GM18499 (cell line): ENCODE measurements around the gene NPAS1.
"Not testable (repeated sequence)": the region's sequence is repeated elsewhere in the genome, so short reads cannot be mapped to it uniquely, and the experiment has no call there.

Source experiments
- ATAC-seq: cut with Tn5 transposase; IDR thresholded peaks from one replicate; pipeline ENCODE4 v1.9.1; 2021; ENCODE audit warnings: moderate number of reproducible peaks; ENCODE audit not compliant: insufficient read depth, unreplicated experiment

NPAS1 gene

GRCh38 chr19:46988614-46989230 is 30.9 kb upstream of the NPAS1 start:
- no peak for ATAC-seq

GRCh38 chr19:46990991-46991676 is 28.5 kb upstream of the NPAS1 start:
- no peak for ATAC-seq

GRCh38 chr19:46992699-46993535 is 26.7 kb upstream of the NPAS1 start:
- ATAC-seq = no peak

- ATAC-seq = no peak
Measured at GRCh38 chr19:46993622-46994021, 26.0 kb upstream of the NPAS1 start.

GRCh38 chr19:46994141-46994686 is 25.4 kb upstream of the NPAS1 start:
- ATAC-seq = no peak

DNA sequence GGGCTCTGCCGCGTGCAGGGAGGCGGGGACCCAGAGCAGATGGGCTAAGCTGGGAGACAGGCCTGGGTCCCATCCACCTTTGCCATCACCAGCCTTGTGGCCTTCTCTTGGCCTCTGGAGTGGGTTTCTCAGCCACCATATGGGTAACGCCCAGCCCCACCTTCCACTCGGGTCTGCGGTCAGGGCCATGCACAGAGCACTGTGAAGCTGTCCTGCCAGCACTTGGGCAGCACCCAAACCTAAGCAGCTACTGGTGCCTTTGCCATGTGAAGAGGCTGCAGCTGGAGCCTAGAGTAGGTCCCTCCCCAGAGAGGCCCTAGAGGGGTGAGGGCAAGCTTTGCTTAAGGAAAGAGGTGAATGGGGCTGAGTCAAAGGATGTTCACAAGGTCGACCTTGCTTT is 24.1 kb upstream of the NPAS1 start:
- no peak for ATAC-seq

DNA sequence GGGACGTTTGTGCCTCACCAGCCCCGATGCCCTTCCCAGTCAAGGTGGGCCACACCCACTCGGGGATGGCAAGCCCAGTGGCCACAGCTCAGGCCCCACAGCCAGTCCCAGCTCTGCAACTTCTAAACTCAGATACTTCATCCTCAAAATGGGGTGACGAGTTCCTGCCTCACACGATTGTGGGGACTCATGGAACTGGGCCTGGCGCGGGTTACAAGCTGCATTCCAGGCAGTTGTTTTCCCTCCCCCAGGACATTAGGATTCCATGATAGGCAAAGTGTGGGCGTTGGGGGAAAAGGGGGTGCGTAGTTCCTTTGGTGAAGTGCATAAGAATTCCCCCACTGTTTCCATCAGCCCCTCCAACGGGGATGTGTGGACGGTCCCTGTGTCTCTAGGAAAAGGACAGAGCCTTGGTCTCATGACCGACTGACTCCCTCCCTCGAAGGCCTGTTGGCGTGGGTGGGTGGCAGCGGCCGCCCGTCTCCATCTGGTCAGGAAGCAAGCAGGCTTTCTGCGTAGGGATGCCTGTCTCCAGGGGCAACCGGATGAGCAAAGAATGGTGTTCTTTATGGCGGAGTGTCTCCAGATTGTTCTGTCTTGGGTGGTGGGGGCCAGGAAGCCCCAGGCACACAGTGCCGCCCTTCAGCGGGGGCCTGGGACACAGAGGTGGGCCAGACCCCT is 21.1 kb upstream of the NPAS1 start:
- no peak for ATAC-seq

- no peak for ATAC-seq
Measured at GRCh38 chr19:46999377-46999776, 20.3 kb upstream of the NPAS1 start.

- ATAC-seq = no peak
Measured at GRCh38 chr19:46999878-47000277, 19.8 kb upstream of the NPAS1 start.

DNA sequence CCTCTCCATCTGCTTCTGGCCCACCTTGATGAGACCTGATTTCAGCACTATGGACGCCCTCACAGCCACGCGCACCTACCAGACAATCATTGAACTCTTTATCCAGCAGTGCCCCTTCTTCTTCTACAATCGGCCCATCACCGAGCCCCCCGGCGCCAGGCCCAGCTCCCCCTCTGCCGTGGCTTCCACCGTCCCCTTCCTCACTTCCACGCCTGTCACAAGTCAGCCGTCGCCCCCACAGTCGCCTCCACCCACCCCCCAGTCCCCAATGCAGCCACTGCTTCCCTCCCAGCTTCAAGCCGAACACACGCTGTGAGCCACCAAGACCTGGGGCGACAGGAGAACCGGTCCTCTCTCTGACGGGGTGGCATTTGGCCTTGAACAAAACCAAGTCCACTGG is 19.3 kb upstream of the NPAS1 start:
- no peak for ATAC-seq

GRCh38 chr19:47001584-47001983 is 18.1 kb upstream of the NPAS1 start:
- no peak for ATAC-seq

DNA sequence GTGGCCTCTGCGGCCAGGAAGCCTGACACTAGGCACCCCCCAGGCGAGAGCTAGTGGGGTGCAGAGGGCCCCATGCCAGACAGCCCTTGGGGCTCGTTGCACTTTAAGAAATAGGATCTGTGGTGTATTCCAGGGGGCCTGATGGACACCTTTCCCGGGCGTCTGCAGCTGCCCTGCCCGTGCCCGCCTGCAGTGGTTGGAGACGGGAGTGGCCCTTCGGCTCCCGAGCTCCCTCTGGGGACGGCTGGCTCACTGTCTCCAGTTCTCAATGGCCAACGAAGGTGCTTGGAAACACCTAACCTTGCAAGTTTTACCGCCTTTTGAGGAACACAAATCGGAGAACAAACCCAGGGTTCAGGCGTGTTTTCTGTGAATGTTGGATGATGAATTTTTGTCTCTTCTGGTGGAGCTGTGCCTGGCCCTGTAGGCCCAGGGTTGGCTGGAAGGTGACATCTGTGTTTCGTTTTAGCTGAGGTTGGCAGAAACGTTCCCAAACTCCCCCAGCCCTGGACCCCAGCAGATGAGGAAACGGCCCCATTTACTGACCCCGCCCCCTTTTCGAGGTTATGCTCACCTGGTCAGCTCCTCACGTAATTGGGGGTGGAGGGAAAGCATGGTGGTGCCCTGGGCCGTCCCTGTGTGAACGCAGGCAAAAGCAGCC is 17.4 kb upstream of the NPAS1 start:
- no peak for ATAC-seq

DNA sequence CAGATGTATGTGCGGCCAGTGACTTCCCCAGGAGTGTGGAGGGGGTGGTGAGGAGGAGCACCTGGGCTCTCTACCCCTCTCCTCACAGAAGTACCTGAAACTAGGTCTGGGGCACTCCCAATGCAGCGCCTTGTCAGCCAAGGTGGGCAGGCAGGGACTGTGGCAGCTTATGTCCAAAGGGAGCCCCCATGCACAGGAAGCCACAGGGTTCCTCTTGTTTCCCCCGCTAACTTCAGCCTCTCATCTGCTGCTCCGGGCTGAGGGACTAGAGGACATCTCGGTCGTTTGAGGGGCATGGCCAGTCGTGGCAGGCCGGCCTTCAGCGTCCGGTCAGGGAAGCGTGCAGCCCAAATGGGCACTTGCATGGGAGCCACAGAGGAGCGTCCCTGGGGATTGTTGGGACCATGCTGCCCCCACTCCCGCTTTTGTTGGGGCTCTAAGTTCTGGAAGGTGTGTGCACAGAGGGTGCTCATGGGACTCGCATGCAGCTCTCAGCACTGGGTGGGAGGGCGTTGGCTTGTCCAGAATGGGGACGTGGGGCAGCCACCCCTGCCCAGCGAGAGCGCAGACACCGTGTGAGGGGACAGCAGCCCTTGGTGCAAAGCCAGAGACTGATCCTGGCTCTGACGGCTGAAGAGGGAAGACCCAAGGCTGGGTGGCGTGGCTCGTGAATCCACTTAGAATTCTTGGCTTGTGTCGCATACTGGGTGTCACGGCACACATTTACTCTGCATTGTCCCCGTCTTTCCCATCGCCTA is 16.6 kb upstream of the NPAS1 start:
- no peak for ATAC-seq

DNA sequence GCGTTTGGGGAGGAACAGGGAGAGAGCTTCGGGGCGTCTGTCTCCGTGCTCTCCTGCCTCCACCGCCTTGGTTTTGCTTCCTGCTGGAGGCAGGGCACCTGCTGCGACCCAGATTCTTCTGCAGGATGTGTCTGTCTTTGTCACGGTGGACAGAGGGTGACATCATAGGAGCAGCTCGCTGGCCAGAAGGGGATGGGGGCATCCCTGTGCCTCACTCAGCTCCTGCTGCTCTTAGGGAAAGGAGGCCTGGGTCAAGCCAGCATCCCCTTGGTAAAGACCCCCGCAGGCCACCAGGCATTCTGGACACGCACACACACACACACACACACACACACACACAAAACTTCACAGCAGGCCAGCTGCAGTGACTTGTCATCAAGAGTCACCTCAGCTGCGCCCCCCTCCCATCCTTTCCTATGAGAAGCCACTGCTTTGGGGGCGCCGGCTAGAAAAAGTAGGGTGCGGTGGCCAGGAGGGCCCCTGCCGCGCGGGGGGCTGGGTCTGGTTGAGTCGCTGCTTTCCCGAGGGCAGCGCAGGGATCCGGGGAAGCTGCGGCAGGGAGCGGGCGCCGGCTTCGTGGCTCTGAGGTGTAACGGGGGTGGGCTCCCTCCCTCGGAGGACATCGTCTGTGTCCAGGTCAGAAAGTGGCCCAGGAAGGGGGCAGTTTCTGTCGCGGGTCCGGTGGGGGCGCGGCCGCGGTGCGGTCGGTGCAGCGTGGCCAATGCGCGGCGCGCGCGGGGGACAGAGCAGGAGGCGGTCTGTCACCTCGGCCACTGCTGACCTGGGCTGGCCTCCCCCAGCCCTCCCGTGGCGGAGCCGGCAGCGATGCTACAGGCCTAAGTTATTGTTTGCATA is 15.8 kb upstream of the NPAS1 start:
- ATAC-seq = no peak

DNA sequence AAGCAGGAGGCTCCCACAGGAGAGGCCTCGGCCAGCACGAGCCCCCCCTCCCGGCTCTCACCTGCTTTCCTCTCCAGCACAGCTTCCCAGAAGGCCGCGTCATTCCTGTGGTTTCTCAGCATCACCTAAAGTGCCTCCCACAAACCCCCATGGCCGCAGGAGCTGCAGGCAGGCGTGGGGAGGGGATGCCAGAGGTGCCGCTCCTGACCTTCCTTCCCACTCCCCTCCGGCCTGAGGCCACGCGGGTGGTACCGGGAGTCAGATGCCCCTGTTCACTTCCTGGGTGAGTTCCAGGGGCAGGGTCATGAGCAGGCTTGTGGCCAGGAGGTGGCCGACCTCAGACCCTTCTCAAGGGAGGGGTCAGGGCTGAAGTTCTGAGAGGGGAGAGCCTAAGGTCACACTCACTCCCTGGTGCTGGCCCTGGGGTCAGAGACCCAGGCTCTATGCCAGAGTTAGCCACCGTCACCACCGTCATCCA is 14.4 kb upstream of the NPAS1 start:
- ATAC-seq = no peak

DNA sequence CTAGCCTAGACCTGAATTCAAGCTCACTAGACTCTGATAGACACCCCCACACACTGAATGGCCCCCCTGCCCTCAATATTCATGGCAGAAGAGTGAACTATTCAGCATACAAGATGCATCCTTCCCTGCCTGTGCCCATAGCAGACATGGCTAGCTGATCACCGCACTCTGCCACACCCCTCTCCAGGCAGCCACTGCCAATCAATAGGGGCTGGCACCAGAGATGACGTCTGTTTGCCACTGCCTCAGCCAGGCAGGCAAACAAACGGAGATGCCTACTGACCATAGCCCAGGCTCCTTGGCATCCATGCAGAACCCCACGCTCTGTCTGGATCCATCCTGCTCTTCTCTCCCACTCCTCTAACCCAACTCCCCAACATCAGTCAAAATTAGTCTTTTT is 13.8 kb upstream of the NPAS1 start:
- ATAC-seq = no peak

- ATAC-seq = no peak
Measured at GRCh38 chr19:47006496-47006895, 13.1 kb upstream of the NPAS1 start.

- ATAC-seq = not testable (repeated sequence)
Measured at GRCh38 chr19:47010549-47010948, 9.1 kb upstream of the NPAS1 start.
